Mononuclear cell (primary cell): ENCODE data around the gene PTPRC. TPM values are rescaled to one million over a fixed set of nuclear protein-coding genes. Genes with fewer than 3 reads are reported as not detected.

Source experiments
- H3K27me3 ChIP-seq: 2 replicates; pipeline ENCODE4 v1.6.0; 2011; ENCODE audit warnings: low read length, control low read depth; ENCODE audit not compliant: insufficient read depth
- H3K4me1 ChIP-seq: 2 replicates; pipeline ENCODE4 v1.5.1; 2011; ENCODE audit warnings: mild to moderate bottlenecking, low read length, control low read depth; ENCODE audit not compliant: insufficient read depth
- H3K4me3 ChIP-seq: 2 replicates; pipeline ENCODE4 v1.5.1; 2011; ENCODE audit warnings: mild to moderate bottlenecking, low read length, moderate library complexity
- H3K9me3 ChIP-seq: 2 replicates; pipeline ENCODE4 v1.5.1; 2011; ENCODE audit warnings: low read depth, mild to moderate bottlenecking, control low read depth, low read length
- total RNA-seq: library from RNA; depleted of rRNA; stranded (reverse); fragments of >200 nt; gene quantifications from one replicate; pipeline ENCODE4 v1.2.3, GENCODE V29; 2012

Gene PTPRC
- total RNA-seq, 1 donor: 1,024 TPM

DNA sequence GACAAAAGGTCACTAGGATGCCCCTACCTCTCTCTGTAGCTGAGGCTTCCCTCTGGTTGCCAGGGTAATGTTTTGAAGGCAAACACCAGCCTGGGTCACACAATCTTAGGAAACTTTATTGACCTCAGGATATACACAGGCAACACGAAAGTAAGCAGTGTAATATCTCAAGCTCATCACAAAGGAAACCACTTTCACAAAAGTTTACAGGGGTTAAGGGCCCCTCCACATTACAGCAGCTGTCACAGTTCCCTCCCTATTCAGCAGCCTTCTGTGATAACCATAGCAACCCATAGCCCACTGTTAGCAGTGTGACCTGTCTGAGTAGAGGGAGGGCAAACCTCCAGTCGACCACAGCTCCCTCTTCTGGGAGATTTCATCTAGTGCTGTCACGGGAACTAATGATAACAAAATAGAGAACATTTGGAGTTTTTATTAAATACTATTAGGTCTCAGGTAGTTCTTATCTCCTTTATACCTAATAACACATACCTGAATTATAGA is 149.8 kb downstream of the PTPRC start:
- no peaks in the 10 kb centered on the region for H3K9me3 ChIP-seq
- H3K4me3 ChIP-seq: no peak overlapping the region
- peaks cover 7% of the 10 kb centered on the region for H3K4me1 ChIP-seq
- H3K27me3 ChIP-seq: no peaks in the 10 kb centered on the region

DNA sequence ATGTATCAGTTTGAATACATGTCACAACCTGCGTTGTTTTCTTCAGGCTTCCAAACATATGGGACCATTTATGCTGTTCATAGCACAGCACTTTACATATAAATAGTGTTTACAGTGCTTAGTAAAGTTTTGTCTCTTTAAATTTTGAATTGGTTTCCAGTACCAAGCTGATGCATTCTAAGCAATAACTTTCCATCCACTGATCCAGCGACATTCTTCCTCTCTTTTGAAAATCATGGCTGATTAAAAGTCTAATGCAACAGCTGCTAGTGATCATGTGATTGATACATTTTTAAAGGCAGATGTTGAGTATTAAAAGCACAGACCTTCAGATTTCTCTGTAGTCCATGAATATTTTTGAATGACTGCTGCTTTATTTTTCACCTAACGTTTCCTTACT is 154.9 kb downstream of the PTPRC start:
- Histone ChIP-seq H3K9me3 (no peaks in the 10 kb centered on the region), H3K4me3 (no peak overlapping the region), H3K4me1 (peaks cover under 1% of the 10 kb centered on the region), H3K27me3 (no peaks in the 10 kb centered on the region)

DNA sequence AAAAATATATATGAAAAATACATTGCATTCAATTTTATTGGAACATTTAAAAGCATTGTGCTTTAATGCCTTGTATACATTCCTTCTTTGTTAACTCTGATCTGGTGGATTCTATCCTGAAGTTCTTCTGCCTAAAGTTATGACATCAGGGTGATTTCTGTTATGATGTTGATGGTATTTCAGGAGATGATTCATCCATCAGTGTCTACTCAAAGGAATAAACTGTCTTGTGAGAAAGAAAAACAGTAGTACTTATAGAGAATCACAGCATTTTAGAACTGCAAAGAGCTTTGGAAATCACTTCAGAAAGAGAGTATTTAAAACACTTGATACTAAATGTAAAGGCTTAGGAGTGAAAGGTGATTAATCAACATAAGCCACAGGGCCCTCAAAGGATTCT is 155.7 kb downstream of the PTPRC start:
- H3K4me1 ChIP-seq: no peaks in the 10 kb centered on the region
- H3K27me3 ChIP-seq: no peaks in the 10 kb centered on the region
- no peaks in the 10 kb centered on the region for H3K9me3 ChIP-seq
- no peak overlapping the region for H3K4me3 ChIP-seq

DNA sequence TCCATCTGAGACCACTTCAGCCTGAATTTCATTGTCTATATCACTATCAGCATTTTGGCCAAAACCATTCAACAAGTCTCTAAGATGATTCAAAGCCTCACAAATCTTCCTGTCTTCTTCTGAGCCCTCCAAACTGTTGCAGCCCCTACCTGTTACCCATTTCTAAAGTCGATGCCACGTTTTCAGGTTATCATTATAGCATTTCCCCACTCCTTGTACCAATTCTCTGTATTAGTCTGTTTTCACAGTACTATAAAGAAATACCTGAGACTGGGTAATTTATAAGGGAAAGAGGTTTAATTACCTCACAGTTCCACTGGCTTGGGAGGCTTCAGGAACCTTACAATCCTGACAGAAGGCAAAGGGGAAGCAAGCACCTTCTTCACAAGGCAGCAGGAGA is 158.8 kb downstream of the PTPRC start:
- Histone ChIP-seq H3K4me1 (no peaks in the 10 kb centered on the region), H3K9me3 (no peaks in the 10 kb centered on the region), H3K27me3 (no peaks in the 10 kb centered on the region), H3K4me3 (no peak overlapping the region)

DNA sequence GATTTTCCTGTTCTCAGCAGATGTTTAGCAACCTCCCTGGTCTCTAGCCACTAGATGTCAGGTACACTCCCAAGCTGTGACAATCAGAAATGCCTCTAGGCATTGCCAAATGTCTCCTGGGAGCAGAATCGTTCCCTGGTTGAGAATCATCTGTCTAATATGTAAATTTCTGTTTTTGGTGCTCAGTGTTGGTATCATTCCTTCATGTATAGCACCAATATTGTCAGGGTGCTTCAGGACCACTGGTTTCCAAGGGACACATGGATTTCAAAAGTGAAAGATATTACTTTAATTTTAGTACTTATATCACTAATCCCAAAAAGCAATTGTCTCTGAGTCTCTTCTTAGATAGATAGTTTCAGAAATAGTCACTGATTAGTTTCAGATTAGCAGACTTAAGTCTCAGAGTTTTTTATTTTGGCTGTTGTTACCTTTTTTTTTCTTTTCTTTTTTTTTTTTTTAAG is 160.1 kb downstream of the PTPRC start:
- H3K9me3 ChIP-seq: no peaks in the 10 kb centered on the region
- no peak overlapping the region for H3K4me3 ChIP-seq
- H3K27me3 ChIP-seq: no peaks in the 10 kb centered on the region
- H3K4me1 ChIP-seq: no peaks in the 10 kb centered on the region

DNA sequence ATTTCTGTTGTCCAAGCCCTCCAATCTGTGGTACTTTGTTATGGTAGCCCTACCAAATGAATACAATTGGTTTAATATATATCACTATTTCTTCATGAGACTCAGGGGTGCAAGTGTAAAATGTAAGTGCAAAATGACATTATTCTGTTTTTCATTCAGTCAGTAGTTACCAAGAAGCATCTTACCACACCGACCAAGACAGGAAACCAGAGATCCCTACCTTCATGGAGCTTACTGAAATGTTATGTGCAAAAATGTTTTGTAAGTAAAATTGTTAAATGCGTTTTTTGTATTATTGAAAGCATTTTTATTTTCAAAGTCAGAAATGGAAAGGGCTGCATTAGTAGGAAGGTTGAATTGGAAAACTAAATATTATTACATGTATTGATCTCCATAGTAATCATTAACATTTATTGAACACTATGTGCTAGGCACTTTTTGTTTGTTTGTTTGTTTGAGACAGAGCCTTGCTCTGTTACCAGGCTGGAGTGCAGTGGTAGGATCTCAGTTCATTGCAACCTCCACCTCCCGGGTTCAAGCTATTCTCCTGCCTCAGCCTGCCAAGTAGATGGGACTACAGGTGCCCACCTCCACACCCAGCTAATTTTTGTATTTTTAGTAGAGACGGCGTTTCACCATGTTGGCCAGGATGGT is 166.8 kb downstream of the PTPRC start:
- Histone ChIP-seq H3K4me3 (no peak overlapping the region), H3K9me3 (no peaks in the 10 kb centered on the region), H3K27me3 (no peaks in the 10 kb centered on the region), H3K4me1 (no peaks in the 10 kb centered on the region)

DNA sequence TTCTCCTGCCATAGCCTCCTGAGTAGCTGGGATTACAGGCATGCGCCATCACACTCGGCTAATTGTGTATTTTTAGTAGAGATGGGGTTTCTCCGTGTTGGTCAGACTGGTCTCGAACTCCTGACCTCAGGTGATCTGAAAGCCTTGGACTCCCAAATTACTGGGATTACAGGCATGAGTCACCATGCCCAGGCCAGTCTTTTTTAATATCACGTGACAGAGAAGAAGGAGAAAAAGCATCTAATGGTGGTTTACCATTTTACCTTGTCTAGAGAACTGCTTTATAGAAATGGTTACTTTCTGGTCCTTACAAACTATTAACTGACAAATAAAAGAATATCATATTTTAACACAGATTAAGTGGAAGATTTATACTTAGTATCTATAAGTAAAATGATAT is 168.0 kb downstream of the PTPRC start:
- H3K4me3 ChIP-seq: no peak overlapping the region
- H3K4me1 ChIP-seq: no peaks in the 10 kb centered on the region
- no peaks in the 10 kb centered on the region for H3K9me3 ChIP-seq
- no peaks in the 10 kb centered on the region for H3K27me3 ChIP-seq

Other genes starting within 250 kb of the PTPRC start
- not detected for gene ATP6V1G3, start 98.4 kb upstream of the PTPRC start, total RNA-seq